ENCODE results near the gene TRIM16. TPM values are rescaled to one million over a fixed set of nuclear protein-coding genes. Genes with fewer than 3 reads are reported as not detected.
"Not testable (repeated sequence)": the region's sequence is repeated elsewhere in the genome, so short reads cannot be mapped to it uniquely, and the experiment has no call there.

The TRIM16 gene
- total RNA-seq, 1 donor from 2014 or later, result 13.7 TPM

- intact Hi-C loops (cut with micrococcal nuclease), result not testable (repeated sequence)
These were observed 67.3 kb downstream of the TRIM16 start for GRCh38 chr17:15616828-15617227.

GRCh38 chr17:15615850-15616249 is 68.3 kb downstream of the TRIM16 start:
- intact Hi-C loops (cut with micrococcal nuclease), result not testable (repeated sequence)

- intact Hi-C loops (cut with micrococcal nuclease), result not testable (repeated sequence)
These were observed 71.0 kb downstream of the TRIM16 start for GRCh38 chr17:15613111-15613510.

- intact Hi-C loops (cut with micrococcal nuclease), result not testable (repeated sequence)
These were observed 91.2 kb downstream of the TRIM16 start for GRCh38 chr17:15592960-15593359.

GRCh38 chr17:15591986-15592385 is 92.1 kb downstream of the TRIM16 start:
- intact Hi-C loops (cut with micrococcal nuclease), result not testable (repeated sequence)

- intact Hi-C loops (cut with micrococcal nuclease), result not testable (repeated sequence)
These were observed 93.3 kb downstream of the TRIM16 start for GRCh38 chr17:15590844-15591243.

GRCh38 chr17:15589544-15590536 is 94.3 kb downstream of the TRIM16 start:
- intact Hi-C loops (cut with micrococcal nuclease), result not testable (repeated sequence)

- intact Hi-C loops (cut with micrococcal nuclease), result not testable (repeated sequence)
These were observed 96.1 kb downstream of the TRIM16 start for GRCh38 chr17:15588017-15588416.

- intact Hi-C loops (cut with micrococcal nuclease), result not testable (repeated sequence)
These were observed 100.8 kb downstream of the TRIM16 start for GRCh38 chr17:15583313-15583712.

GRCh38 chr17:15581462-15581861 is 102.6 kb downstream of the TRIM16 start:
- intact Hi-C loops (cut with micrococcal nuclease), result not testable (repeated sequence)

Other genes starting within 250 kb of the TRIM16 start
- 6.0 and 7.2 TPM in 2 replicates for gene CDRT4, start 216.7 kb downstream of the TRIM16 start, total RNA-seq
- 14.0 and 18.5 TPM in 2 replicates for gene TVP23C, start 120.8 kb downstream of the TRIM16 start, total RNA-seq
- gene FBXW10B, start 64.6 kb downstream of the TRIM16 start, total RNA-seq, result 0.39 and 0.61 TPM in 2 replicates
- gene ZNF286A, start 15.4 kb upstream of the TRIM16 start, total RNA-seq, result 22.3 and 22.9 TPM in 2 replicates
- gene TBC1D26, start 48.0 kb upstream of the TRIM16 start, total RNA-seq, result not detected in 2 replicates

Measured in T-helper 2 cell treated with Interferon-gamma antibody and Interleukin-4, amounts not matched to agents 100 ng/mL and 5 ng/mL, for 36 hours (primary cell).